Stimulated activated CD4-positive, alpha-beta T cell treated with anti-CD3 and anti-CD28 coated beads, Interleukin-12 subunit alpha, Interleukin-12 subunit beta, amount 100 ng/mL, for 24 hours (primary cell): ENCODE data around the gene TDO2.
A peak's percentile ranks its signal among the peaks of the same experiment; 100 is the strongest.
"Not testable (repeated sequence)": the region's sequence is repeated elsewhere in the genome, so short reads cannot be mapped to it uniquely, and the experiment has no call there.

Experiments
- DNase-seq, 2 experiments: peaks; one replicate each; pipeline ENCODE4 v3.0.0-alpha.2; 2020; ENCODE audit warnings: low read depth in 2 of 2

The TDO2 gene

DNA sequence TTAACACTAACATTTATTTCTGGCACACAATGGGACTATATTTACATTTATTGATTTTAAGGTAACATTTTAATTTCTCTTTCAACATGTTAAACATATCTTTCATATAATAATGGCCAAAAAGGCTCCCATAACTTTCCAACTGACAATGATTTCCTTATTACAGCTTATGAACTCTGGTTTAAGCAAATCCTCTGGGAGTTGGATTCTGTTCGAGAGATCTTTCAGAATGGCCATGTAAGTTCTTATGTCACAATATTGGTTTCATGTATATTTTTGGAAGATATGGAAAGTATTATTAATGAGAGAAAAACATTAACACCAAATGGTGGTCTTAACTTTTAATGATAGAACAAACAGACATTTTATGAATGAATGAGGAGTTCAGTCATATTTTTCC is 4.1 kb downstream of the TDO2 start:
- no peak for DNase-seq

DNA sequence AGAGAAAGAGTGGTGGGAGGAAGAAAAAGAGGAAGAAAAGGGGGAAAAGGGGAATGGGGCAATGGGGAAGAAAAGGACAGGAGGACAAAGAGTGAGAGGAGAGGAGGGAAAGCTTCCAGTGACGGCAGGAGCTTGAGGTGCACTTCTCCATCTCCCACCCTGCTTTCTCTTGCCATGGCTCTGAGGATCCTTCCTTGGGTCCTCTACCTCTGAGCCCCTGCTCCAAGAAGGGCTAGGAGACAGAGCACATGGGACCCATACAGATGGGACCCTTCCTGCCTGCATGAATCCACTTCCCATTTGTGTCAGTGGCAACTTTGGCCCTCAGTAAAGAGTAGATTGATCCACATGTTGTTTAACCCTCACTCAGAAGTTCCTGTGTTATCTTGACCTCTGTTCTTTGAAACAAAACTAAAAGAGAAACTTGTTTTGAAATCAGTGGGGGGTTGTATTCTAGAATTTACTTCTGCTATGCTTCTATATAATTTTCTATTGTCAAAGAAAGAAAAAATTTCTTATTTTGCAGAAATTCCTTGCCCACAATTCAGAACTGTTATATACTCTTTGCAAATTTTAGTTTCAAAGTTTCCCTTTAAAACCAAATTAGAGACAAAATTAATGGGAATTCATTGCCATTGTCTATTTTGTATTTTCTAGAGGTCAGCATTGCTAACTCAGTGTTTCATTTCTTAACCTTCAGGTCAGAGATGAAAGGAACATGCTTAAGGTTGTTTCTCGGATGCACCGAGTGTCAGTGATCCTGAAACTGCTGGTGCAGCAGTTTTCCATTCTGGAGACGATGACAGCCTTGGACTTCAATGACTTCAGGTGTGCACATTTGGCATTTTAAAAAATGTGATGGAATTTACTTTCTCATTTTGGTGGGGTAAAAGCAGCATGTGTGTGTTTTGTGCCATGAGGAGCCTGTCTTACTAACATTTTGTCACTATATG is 5.0 kb downstream of the TDO2 start:
- DNase-seq = no peak

DNA sequence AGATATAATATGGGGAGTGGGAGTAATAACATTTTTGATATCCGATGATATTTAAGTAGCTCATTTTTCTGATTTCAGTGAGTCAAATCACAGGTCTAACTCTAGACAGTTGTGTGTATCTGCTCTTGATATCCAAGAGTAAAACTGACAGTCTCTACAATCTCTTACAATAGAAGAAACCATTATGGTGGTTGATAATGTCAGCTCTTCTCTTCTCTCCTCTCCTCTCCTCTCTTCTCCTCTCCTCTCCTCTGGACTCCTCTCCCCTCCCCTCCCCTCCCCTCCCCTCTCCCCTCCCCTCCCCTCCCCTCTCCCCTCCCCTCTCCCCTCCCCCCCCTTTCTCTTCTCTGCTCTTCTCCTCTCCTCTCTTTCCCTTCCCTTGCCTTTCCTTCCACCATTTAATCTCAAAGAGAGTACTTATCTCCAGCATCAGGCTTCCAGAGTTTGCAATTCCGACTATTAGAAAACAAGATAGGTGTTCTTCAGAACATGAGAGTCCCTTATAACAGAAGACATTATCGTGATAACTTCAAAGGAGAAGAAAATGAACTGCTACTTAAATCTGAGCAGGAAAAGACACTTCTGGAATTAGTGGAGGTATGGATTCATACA is 6.2 kb downstream of the TDO2 start:
- DNase-seq = no peak

DNA sequence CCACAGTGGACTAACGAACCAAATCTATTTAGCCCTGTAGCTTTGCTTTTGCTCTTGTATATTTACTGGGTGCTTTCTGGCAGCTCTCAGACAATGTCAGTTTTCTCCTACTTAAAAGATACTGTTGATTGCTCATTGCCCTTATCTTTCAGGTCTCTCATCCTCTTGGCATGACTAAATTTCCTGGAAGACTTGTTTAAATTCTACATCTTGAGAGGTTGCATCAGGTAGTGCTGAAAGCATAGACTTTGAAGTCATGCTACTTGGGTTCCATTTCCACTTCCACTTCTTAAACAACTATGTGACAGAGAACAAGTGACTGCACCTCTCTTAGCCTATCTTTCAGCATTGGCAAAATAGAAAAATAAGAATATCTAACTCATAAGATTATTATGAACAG is 8.4 kb downstream of the TDO2 start:
- DNase-seq = no peak

DNA sequence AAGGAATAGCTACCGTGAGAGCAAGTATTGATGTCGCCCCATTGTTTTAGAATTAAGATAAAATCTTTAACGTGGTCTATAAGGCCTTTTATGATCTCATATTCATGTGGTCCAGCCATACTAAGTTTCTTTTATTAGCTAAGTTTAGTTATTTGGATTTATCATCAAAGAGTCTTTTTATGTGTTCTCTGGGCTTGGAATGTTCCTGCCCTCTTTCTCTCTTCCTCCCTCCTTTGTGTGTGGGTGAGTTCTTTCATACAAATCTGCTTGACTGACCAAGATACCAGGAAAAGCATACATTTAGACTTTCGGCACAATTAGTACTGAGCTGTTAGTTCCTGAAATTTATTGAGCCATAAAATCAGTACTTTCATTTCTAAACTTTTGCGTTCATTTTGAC is 11.3 kb downstream of the TDO2 start:
- DNase-seq = no peak

DNA sequence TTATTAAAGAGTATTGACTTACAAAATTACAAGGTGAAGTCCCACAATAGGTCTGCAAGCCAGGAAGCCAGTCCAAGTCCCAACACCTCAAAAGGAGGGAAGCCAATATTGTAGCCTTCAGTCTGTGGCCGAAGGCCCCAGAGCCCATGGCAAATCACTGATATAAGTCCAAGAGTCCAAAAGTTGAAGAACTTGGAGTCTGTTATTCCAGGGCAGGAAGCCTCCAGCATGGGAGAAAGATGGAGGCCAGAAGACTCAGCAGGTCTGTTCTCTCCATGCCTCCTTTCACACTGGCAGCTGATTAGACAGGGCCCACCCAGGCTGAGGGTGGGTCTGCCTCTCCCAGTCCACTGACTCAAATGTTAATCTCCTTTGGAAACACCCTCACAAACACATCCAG is 18.1 kb downstream of the TDO2 start:
- DNase-seq = no peak

DNA sequence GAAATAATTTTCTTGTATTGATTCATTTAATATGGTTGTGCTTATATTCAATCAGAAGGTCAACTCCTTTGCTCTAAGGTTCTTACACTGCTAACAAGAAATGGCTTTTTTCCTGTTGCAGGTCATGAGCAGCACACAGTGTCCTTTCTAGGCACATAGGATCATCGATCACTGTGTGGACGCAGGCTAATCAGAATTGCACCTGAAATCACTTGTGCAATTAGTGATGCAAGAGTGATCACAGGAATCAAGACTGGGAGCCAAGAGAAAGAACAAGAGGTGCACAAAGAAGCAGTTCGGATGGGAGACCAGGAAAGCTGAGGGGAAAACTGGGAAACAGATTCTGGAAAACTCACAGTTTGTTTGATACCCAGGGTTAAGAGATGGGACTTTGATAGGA is 21.1 kb downstream of the TDO2 start:
- DNase-seq = no peak

DNA sequence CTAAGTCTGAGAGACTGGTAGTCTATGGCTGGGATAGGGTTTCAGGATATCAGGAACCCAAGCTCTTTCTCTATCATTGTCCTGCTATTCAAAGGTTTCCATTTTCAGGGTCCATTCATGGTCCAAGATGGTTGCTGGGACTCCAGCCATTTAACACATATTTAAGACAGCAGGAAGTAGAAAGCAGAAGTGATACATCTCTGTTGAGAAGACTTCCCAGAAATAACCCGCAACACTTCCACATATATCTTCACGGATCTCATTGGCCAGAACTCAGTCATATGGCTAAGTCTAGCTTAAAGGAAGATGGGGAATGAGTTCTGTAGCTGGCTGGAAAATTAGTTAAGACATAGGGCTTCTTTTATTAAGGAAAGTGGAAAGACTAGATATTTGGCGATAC is 26.3 kb downstream of the TDO2 start:
- DNase-seq = no peak

DNA sequence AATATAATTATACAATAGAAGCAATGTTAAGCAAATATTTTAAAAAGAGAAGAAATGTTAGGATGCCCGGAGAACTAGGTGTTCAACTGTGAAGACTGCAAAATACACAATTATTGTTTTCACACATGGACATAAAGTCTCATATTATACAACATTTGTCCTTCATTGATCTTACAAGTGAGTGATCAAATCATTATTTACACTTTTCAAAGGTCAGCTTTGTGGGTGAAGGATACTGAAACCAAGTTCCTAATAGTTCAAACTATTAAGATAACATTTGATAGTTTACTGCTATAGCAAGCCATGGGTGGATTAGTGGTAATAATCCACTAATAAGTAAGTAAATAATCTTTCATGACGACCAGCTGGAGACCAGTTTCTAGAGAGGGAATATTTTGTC is 26.8 kb downstream of the TDO2 start:
- DNase-seq = no peak

DNA sequence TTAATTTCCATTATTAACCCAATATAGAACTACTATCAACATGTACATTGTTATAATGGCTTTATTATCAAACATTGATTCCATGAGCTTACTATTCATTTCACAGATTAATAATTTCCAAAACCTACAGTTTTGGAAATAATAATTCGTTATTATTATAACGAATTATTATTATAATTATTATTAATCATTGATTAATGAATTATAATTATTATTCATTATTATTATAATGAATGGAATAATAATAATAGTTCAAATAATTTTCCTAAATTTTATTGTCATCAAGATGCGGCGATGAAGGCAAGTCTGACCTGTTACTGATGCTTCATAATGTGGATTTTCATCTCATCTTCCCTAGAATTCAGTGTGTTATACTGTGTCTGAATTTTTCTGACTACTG is 28.1 kb downstream of the TDO2 start:
- no peak for DNase-seq

DNA sequence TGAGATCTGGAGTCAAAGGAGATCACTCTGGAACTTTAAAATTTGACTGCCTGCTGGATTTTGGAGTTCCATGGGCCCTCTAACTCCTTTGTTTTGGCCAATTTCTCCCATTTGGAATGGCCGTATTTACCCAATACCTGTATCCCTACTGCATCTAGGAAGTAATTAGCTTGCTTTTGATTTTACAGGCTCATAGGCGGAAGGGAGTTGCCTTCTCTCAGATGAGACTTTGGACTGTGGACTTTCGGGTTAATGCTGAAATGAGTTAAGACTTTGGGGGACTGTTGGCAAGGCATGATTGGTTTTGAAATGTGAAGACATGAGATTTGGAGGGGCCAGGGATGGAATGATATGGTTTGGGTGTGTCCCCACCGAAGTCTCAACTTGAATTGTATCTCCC is 31.1 kb downstream of the TDO2 start:
- not testable (repeated sequence) for DNase-seq

DNA sequence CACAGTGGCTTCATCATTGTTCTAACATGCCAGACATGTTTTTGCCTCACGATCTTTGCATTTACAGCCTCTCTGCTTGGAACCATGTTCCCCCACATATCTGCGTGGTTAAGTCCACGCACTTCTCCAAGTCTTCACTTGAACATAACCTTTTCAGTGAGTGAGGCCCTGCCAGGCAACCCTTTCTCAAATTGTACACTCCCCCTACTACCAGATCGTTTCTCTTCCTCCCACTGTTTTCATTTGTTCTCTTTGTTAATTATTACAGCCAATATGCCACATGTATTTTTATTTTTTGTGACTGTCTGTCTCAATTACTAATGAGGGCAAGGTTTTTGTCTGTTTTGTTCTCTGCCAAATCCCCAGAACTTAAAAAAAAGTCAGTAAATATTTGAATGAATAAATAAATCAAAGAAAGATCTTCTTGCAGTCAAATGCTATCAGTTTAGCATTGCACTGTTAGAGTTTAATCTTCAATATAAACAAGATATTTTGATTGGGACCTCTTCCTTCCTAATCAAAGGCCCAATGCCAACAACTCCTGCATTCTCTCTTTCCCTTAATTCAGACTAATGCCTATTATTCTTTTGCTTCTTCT is 32.0 kb downstream of the TDO2 start:
- no peak for DNase-seq

DNA sequence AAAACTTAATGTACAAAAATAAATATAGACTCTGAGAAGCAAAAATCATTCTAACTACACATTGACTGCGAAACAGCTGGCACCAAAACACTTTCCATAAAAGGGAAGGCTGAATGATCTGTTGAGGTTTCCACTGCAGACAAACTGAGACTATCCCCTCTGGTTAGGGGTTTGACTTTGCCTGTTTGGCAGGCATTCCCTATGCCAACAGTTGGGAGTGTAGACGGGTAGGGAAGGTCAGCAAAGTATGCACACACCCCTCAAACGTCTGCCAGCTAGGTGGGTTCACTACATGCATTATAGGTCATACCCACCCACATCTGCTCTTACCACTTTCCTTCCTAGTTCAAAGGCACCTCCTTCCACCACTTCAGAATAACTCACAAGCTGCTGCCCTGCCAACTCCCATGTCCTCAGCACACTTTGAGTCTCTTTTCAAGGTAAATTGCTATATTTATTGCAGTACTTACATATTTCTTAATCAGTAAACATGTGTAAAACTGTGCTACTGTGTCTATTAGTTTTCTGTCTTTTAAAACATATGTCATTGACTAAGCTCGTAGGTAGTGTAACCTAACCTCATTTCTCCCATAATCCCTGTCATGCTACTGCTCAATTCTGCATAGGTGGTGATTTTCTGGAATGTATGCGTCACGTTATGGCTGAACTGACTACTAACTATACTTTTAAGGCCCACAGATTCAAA is 37.7 kb downstream of the TDO2 start:
- no peak for DNase-seq

DNA sequence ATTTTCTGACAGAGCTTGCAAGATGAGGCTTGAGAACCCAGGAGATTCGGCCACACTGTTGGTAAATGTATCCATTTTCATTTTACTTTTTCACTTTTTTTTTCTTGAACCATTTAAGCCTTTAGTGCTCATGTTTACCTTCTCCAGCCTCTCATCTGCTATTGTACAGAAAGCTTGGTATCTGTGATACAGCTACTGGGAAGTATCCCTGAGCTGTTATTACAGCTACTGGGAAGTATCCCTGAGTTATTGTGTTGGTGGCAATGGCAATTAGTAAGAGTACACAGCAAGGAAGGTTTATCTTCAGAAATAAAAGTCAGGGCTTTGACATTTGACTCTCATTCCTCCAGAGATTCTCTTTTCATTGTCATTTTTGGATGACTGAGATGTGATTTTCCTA is 38.3 kb downstream of the TDO2 start:
- DNase-seq = no peak

DNA sequence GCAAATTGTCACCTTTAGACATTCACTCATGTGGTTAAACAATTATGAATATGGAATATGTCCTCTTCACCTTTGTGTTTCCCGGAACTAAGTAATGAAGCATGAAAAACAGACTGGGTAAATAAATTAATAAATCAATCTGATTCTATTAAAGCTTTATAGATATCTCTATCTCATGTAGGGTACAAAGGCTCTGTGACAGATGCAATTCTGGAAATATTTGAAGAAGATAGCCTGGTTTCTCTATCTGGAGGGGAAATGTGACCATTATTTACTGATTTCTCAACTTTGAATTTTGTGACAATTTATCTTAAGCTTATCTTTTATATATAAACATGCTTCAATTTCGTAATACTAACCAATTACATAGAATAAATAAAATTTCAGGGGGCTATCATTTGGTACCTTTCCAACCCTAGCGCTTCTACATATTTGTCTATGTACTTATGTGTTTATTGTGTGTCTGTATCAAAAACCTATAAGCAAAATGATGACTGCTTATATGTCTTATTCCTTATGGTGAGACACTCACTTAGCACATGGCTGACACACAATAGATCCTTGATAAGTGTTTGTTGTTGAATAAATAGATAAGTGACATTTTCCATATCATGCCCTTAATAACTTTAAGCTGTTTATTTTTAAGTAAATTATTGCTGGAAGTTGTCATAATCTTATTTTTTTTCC is 40.3 kb downstream of the TDO2 start:
- DNase-seq = no peak

DNA sequence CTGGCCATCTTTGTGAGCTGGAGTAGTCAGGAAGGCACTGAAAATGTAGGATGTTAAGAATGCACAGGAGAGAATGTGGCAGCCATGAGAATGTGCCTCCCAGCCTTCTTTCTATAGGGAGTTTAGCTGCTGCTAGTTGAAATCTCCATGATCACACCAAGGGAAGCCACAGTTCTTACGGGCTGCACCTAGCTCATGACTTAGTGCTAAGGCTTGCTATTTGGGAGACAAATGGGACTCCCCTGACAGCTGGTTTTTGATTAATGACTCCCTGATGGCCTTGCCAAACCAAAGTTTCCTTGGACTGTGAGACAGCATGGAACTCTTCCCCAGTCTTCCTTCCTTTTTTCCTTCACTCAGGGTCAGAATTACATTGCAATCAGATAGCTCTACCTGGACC is 41.0 kb downstream of the TDO2 start:
- no peak for DNase-seq

DNA sequence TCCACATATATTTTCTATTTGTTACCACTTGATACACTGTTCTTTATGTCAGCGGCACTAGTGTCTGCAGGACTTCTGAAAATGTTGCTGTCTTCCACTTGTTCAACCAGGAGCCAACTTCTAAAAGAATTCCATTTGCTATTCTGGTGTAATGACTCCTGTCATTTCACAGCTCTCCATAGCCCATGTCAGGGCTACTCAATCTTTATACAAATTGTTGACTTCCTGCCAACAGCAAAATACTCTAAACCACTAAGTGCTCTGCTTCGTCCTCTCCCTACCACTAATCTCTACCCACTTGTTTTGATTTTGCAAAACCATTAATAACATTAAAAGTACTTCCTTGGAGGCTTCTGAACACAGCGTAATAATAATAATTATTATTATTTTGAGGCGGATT is 43.0 kb downstream of the TDO2 start:
- DNase-seq = no peak

DNA sequence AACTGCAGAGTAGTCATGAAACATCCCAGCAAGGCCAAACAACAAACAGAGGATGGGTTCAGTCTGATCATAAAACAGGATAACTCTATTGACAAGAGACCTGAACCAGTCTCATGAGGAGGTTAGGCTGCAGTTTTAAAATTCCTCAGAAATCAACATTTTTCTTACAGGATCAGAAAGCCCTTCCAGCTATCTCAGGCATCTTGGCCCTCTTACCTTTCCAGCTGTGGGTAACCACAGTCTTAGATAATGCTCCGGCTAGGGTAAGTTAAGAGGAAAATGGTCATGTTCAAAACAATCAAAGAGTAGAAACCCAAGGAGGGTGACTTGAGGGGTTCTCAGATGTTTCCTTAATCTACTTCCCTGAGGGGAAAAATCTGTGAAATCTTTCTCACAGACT is 45.0 kb downstream of the TDO2 start:
- no peak for DNase-seq

DNA sequence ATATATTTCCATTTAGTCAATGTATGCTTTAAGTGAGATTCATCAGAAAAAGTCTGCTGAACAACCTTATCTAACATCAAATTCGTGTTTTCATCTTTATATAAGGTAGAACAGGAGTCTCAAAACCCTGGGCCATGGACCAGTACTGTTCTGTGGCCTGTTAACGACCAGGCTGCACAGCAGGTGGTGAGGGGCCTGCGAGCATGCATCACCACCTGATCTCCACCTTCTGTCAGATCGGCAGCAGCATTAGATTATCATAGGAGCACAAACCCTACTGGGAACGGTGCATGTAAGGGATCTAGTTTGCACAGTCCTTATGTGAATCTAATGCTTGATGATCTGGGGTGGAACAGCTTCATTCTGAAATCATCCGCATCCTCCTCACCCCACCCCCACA is 47.0 kb downstream of the TDO2 start:
- DNase-seq = no peak

DNA sequence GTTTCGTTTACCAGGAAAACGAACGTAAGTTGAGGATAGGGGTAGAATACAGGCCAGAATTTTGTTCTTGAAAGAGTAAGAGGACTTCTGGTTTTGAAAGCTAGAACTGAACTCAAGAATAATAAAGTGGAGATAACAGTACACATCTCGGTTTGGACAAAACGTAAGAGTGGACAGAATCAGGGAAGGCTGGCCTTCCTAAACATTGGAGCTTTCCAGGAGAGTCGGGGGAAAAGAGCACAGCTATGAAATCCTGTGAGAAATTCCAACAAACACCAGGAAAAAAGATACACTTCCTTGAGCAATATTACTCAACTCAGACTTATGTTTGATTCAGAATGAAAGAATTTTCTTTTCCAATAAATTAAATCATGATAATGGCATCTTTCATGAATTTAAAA is 49.0 kb downstream of the TDO2 start:
- DNase-seq = no peak

DNA sequence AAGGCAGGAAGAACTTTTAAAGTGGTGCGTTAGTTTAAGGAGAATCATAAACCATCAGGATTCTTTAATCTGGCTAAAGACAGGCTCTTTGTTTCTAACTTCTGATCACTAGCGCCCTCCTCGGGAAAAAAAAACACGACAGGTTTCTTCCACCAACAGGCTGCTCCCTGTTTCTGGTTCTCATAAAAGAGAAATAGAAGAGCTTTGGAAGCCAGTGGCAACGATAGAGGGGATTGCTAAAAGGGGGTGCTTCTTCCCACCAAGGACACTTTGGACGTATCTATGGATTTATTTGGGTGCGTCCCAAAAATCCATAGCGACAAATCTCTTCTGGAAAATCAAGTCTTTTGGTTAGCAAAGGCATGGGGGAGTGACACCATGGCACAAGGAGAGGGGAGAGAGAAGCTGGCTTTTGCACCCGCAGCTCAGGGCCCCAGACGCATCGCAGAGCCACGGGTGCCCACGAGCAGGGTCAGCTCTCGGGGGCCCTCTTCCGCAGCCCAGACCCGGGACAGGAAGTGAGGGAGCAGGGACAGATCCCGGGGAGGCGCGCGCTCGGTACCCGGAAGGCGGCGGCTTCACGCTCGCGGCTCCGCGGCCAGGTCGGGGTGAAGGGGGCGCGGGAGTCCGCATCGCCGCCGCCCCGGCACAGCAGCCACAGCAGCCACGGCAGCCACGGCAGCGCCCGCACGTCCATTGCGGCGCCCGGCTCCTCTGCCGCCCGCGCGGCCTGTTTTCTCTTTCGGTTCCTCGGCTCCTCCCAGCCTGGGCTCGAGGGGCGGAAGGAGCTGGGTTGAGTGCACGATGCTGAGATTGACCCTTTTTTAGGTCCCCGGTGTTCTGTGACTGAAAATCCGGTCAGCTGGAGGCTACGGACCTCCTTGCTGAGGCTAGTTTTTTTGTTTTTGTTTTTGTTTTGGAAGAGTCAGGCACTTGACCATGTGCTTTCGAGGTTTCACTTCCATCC is 49.9 kb downstream of the TDO2 start, which contains the start of gene CTSO:
Gene CTSO, minus strand, starts transcription at position 716 of the 967 bp plus-strand sequence. Its CDS starts 19 bp downstream, at position 697.
- DNase-seq = peak; percentile 51 to 55
